Measurements from ENCODE around the gene TOGARAM1.

DNA sequence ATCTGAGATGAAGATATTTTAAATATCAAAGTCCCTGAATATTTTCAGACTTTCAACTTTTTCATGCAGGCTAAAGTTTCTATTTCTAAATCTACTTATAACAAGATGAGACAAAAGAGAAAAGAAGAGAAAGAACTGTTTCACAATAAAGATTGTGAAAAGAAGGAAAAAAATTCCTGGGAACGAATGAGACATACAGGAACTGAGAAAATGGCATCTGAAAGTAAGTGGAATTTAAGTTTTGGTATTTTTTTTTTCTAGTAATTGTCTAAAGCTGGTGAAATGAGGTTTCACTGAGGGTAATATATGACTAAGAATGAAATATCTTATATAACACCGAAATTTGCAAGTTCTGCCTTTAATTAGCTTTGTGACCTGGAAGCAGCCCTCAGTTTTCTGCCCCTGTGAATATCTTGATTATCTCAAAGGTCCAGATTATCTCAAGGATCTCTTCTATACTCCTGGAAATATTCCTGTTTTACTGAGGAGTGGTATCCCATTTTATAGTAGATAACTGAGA lies 66.2 kb downstream of the TOGARAM1 start:
- TF ChIP-seq, protein P1, sequence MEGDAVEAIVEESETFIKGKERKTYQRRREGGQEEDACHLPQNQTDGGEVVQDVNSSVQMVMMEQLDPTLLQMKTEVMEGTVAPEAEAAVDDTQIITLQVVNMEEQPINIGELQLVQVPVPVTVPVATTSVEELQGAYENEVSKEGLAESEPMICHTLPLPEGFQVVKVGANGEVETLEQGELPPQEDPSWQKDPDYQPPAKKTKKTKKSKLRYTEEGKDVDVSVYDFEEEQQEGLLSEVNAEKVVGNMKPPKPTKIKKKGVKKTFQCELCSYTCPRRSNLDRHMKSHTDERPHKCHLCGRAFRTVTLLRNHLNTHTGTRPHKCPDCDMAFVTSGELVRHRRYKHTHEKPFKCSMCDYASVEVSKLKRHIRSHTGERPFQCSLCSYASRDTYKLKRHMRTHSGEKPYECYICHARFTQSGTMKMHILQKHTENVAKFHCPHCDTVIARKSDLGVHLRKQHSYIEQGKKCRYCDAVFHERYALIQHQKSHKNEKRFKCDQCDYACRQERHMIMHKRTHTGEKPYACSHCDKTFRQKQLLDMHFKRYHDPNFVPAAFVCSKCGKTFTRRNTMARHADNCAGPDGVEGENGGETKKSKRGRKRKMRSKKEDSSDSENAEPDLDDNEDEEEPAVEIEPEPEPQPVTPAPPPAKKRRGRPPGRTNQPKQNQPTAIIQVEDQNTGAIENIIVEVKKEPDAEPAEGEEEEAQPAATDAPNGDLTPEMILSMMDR (IDR thresholded peaks at IDR 0.05; ENCODE audit: extremely low read depth in 1 of 2, insufficient read depth in 1 of 2, low read depth in 1 of 2, low read length in 2 of 2): no peak
- TF ChIP-seq POLR2A (IDR thresholded peaks at IDR 0.05; ENCODE audit: low read depth, low read length) (no peak), EZH2 (IDR thresholded peaks at IDR 0.05; ENCODE audit: borderline replicate concordance, low read depth, low read length, severe bottlenecking) (no peak)

All from endothelial cell of umbilical vein (primary cell).